Ascending aorta (tissue), 2 donors: Measurements from ENCODE around the gene FOXN1. TPM values are rescaled to one million over a fixed set of nuclear protein-coding genes. Genes with fewer than 3 reads are reported as not detected.

Experiments
- DNase-seq, 2 donors: peaks; one replicate each; pipeline ENCODE4 v3.0.0-alpha.2; 2019; ENCODE audit warnings: low spot score in 2 of 2
- H3K27ac ChIP-seq, 2 donors: fragments of 200-600 bp; sonication (generic); one replicate each; pipeline ENCODE4 v1.5.1; 2016 to 2017; ENCODE audit warnings: mild to moderate bottlenecking in 1 of 2
- H3K27me3 ChIP-seq: fragments of 200-600 bp; sonication (generic); one replicate; pipeline ENCODE4 v1.5.1; 2017
- H3K36me3 ChIP-seq, 2 donors: fragments of 200-600 bp; sonication (generic); one replicate each; pipeline ENCODE4 v1.5.1; 2016
- H3K4me1 ChIP-seq, 2 donors: fragments of 200-600 bp; sonication (generic); one replicate each; pipeline ENCODE4 v1.5.1; 2016 to 2017; ENCODE audit warnings: mild to moderate bottlenecking in 1 of 2
- H3K4me3 ChIP-seq, 2 donors: fragments of 200-600 bp; sonication (generic); one replicate each; pipeline ENCODE4 v1.5.1; 2016 to 2017; ENCODE audit warnings: mild to moderate bottlenecking in 1 of 2
- H3K9me3 ChIP-seq, 2 donors: fragments of 200-600 bp; sonication (generic); one replicate each; pipeline ENCODE4 v1.5.1; 2016
- intact Hi-C: fragments of 100-400 bp; cut with DNase I; formaldehyde crosslinking; loops from one replicate; pipeline ENCODE4 v1.15.1; 2023
- total RNA-seq: library from RNA; depleted of rRNA; stranded (reverse); fragments of >200 nt; gene quantifications from one replicate; pipeline ENCODE4 v1.1.0, GENCODE V29; 2016
- TF ChIP-seq, protein P1 (sequence below), 3 experiments: fragments of 200-600 bp in 2 of 3; fragments of 450-650 bp in 1 of 3; sonication (generic) in 2 of 3; IDR thresholded peaks; one replicate each; pipeline ENCODE4 v1.5.1; 2016 to 2019; ENCODE audit warnings: antibody characterized with exemption in 3 of 3, mild to moderate bottlenecking in 1 of 3, moderate library complexity in 1 of 3

FOXN1 gene
- total RNA-seq, 1 donor from 2014 or later, result not detected

DNA sequence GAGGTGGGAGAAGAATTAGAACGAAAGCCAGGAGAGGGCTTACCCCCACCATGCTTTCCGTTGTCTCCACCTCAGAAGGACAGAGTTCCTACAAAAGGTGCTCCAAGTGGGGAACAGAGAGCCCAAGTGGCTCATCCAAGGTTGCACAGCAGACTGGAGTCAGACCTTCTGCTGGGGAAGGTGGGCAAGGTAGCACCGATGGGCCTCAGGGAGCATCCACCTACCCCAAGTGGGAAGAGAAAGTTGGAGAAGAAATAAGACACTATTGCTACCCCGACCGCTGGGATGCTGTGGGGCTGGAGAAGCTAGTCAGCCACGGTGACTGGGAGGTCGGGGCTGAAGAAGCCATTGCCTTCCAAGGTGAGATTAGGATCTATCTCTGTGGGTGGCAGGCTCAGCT lies 24.8 kb downstream of the FOXN1 start:
- H3K4me1 ChIP-seq, result no peaks in the 10 kb centered on the region
- H3K36me3 ChIP-seq, result no peaks in the 10 kb centered on the region
- no peak overlapping the region for H3K4me3 ChIP-seq
- no peaks in the 10 kb centered on the region for H3K9me3 ChIP-seq
- H3K27ac ChIP-seq, result no peak overlapping the region
- no peaks in the 10 kb centered on the region for H3K27me3 ChIP-seq
- TF ChIP-seq, protein P1, sequence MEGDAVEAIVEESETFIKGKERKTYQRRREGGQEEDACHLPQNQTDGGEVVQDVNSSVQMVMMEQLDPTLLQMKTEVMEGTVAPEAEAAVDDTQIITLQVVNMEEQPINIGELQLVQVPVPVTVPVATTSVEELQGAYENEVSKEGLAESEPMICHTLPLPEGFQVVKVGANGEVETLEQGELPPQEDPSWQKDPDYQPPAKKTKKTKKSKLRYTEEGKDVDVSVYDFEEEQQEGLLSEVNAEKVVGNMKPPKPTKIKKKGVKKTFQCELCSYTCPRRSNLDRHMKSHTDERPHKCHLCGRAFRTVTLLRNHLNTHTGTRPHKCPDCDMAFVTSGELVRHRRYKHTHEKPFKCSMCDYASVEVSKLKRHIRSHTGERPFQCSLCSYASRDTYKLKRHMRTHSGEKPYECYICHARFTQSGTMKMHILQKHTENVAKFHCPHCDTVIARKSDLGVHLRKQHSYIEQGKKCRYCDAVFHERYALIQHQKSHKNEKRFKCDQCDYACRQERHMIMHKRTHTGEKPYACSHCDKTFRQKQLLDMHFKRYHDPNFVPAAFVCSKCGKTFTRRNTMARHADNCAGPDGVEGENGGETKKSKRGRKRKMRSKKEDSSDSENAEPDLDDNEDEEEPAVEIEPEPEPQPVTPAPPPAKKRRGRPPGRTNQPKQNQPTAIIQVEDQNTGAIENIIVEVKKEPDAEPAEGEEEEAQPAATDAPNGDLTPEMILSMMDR (IDR thresholded peaks at IDR 0.05), result no peak
- intact Hi-C loops, result no loop called here
- DNase-seq, result no peak

DNA sequence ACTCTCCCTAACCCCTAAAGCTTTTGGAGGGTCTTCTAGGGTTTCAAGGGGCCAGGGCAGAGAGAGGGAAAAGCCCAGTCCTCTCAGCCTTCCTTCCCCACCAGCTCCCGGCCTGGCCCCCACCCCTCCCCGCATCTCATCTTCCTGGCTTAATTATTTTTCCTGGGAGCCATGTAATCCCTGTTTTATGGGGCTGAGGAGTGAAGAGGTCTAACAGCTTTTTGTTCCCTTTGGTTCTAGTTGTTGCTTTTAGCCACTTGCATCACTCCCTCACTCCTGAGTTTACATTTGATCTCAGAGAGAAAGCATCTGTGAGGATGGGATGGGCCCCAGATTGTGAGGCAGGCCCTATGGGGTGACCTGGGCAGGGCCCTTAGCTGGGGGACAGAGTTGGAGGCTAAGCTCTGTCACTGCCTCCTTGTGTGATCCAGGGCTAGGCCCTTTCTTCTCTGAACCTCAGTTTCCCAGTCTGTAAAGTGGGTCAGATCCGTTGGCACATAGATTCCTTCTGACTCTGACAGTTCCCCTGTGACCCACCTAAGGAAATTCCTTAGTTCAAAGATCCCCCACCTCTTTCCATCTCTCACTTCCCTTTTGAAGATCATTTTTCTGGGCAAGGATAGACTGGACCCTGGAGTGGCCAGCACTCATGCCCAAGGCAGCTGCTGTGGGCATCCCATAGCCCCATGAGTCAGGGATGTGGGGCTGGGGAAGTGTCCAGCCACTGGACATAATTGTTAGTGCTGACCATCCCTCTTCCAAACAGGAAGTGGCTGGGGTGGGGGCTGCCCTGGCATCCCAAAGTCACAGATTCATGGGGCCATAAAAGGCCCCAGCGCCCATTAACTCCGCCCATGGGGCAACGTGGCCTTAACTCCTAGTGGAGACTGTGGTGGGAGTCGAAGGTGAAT lies 26.2 kb downstream of the FOXN1 start:
- no peaks in the 10 kb centered on the region for H3K36me3 ChIP-seq
- H3K27me3 ChIP-seq, result no peaks in the 10 kb centered on the region
- TF ChIP-seq, protein P1 (IDR thresholded peaks at IDR 0.05), result no peak
- intact Hi-C loops, result no loop called here
- no peak for DNase-seq
- no peaks in the 10 kb centered on the region for H3K4me1 ChIP-seq
- no peak overlapping the region for H3K4me3 ChIP-seq
- no peaks in the 10 kb centered on the region for H3K9me3 ChIP-seq
- no peak overlapping the region for H3K27ac ChIP-seq

DNA sequence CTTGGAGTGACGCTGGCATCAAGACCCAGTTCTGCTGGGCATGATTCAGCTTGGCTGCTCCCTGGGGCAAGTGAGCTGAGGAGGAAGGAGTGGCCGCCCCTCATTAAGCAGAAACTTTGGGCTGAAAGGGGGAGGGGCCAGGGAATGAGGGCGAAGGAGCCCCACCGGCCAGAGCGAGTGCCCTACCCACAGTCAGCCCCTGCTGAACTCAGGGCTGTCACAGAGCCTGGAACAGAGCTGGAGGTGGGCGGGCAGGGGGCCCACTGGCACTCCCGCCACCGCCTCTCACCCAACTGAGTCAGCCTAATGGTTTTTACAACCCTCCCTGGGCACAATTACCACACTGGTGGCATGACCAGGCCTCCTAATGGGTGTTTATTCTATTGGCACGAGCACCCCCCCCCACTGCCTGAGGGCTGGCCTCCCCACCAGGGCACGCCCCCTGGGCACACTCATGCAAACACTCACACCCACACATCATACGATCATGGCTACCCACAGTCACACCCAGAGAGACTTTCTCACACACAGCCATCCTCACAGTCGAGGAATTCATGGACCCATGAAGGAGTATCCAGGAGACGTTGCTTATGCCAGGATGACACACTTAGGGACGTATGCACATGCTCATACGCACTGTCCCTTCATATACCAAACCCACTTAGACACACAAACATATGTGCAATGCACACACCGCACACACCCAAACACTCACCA lies 27.1 kb downstream of the FOXN1 start:
- intact Hi-C loops, result no loop called here
- Histone ChIP-seq H3K27me3 (no peaks in the 10 kb centered on the region), H3K4me1 (no peaks in the 10 kb centered on the region), H3K27ac (no peak overlapping the region), H3K4me3 (no peak overlapping the region), H3K36me3 (no peaks in the 10 kb centered on the region), H3K9me3 (no peaks in the 10 kb centered on the region)
- TF ChIP-seq, protein P1 (IDR thresholded peaks at IDR 0.05), result no peak
- no peak for DNase-seq

DNA sequence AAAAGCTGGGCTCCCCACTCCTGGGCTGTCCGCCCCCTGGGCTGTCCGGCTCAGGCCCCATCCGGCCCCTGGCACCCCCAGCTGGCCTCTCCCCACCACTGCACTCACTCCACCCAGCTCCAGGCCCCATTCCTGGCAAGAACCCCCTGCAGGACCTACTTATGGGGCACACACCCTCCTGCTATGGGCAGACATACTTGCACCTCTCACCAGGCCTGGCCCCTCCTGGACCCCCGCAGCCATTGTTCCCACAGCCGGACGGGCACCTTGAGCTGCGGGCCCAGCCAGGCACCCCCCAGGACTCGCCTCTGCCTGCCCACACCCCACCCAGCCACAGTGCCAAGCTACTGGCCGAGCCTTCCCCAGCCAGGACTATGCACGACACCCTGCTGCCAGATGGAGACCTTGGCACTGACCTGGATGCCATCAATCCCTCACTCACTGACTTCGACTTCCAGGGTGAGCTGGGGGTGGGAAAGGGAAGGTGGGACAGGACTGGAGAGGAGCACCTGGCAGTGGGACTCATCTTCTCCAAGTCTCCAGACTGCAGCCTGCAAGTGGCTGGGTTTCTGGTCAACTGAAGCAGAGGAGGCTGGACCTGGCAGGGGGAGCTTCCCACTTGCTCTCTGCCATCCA lies 28.7 kb downstream of the FOXN1 start:
- no peaks in the 10 kb centered on the region for H3K4me1 ChIP-seq
- DNase-seq, result no peak
- no peak overlapping the region for H3K27ac ChIP-seq
- H3K4me3 ChIP-seq, result no peak overlapping the region
- TF ChIP-seq, protein P1 (IDR thresholded peaks at IDR 0.05), result no peak
- no peaks in the 10 kb centered on the region for H3K27me3 ChIP-seq
- H3K36me3 ChIP-seq, result no peaks in the 10 kb centered on the region
- intact Hi-C loops, result no loop called here
- H3K9me3 ChIP-seq, result no peaks in the 10 kb centered on the region

DNA sequence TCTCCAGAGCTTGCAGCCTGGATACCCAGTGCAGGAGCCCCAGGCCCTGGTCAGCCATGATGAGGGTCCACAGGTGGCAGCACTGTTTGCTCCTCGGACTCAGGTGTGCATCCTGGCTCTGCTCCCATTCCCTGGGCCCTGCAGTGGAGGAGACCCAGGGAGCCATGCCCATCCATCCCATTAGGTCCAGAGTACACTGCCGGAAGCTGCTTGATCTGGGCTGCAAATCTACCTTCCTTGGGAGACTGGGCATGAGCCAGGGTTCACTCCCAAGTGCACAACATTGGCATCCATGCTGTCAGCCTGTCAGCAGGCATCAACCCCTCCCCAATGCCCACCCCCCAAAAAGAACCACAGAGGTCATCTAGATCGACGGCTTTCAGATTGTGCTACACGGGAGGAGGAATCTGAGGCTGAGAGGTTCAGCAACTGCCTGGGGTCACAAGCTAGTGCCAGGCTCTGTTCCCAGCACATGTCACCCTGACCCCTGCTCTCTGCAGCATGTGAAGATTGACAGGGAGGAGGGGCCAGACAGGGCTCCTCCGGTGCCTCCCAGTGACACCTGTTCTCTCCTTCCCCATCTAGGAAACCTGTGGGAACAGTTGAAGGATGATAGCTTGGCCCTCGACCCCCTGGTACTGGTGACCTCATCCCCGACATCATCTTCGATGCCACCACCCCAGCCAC lies 30.5 kb downstream of the FOXN1 start:
- H3K4me1 ChIP-seq, result no peaks in the 10 kb centered on the region
- no peaks in the 10 kb centered on the region for H3K36me3 ChIP-seq
- H3K27me3 ChIP-seq, result no peaks in the 10 kb centered on the region
- H3K4me3 ChIP-seq, result no peak overlapping the region
- intact Hi-C loops, result no loop called here
- DNase-seq, result no peak
- no peaks in the 10 kb centered on the region for H3K9me3 ChIP-seq
- TF ChIP-seq, protein P1 (IDR thresholded peaks at IDR 0.05), result no peak
- H3K27ac ChIP-seq, result no peak overlapping the region
